Hepatocyte (in vitro differentiated cells): ENCODE results near the gene FIZ1. TPM values are rescaled to one million over a fixed set of nuclear protein-coding genes. Genes with fewer than 3 reads are reported as not detected.

Source experiments
- DNase-seq: peaks from one replicate; pipeline ENCODE4 v3.0.0-alpha.2; 2016; ENCODE audit warnings: low spot score
- H2AFZ ChIP-seq: fragments of 200-600 bp; sonication (generic); 2 replicates; pipeline ENCODE4 v1.6.0; 2016; ENCODE audit warnings: antibody characterized with exemption, mild to moderate bottlenecking
- H3K27ac ChIP-seq: fragments of 200-600 bp; sonication (generic); 2 replicates; pipeline ENCODE4 v1.5.1; 2016; ENCODE audit warnings: mild to moderate bottlenecking
- H3K27me3 ChIP-seq: fragments of 200-600 bp; sonication (generic); 2 replicates; pipeline ENCODE4 v1.6.1; 2016
- H3K36me3 ChIP-seq: fragments of 200-600 bp; sonication (generic); replicated peaks from 2 replicates; pipeline ENCODE4 v1.5.1; 2016; ENCODE audit warnings: low read depth; ENCODE audit not compliant: insufficient read depth
- H3K4me1 ChIP-seq: fragments of 200-600 bp; sonication (generic); 2 replicates; pipeline ENCODE4 v1.5.1; 2016; ENCODE audit warnings: mild to moderate bottlenecking, moderate library complexity; ENCODE audit not compliant: insufficient read depth
- H3K4me2 ChIP-seq: fragments of 200-600 bp; sonication (generic); 2 replicates; pipeline ENCODE4 v1.6.0; 2016
- H3K4me3 ChIP-seq: fragments of 200-600 bp; sonication (generic); 2 replicates; pipeline ENCODE4 v1.5.1; 2016; ENCODE audit warnings: mild to moderate bottlenecking
- H3K79me2 ChIP-seq: fragments of 200-600 bp; sonication (generic); 2 replicates; pipeline ENCODE4 v1.6.0; 2017; ENCODE audit warnings: mild to moderate bottlenecking
- H3K9me2 ChIP-seq: fragments of 200-600 bp; sonication (generic); replicated peaks from 2 replicates; pipeline ENCODE4 v1.6.0; 2017; ENCODE audit warnings: mild to moderate bottlenecking; ENCODE audit not compliant: insufficient read depth
- H3K9me3 ChIP-seq: fragments of 200-600 bp; sonication (generic); 2 replicates; pipeline ENCODE4 v1.5.1; 2016; ENCODE audit warnings: low read depth, mild to moderate bottlenecking
- H4K20me1 ChIP-seq: fragments of 200-600 bp; sonication (generic); 2 replicates; pipeline ENCODE4 v1.6.0; 2016; ENCODE audit warnings: mild to moderate bottlenecking; ENCODE audit not compliant: insufficient read depth, poor library complexity, severe bottlenecking
- EZH2 ChIP-seq: fragments of 200-600 bp; sonication (generic); IDR thresholded peaks from 2 replicates; pipeline ENCODE4 v1.6.1; 2016; ENCODE audit warnings: antibody characterized with exemption, mild to moderate bottlenecking, borderline replicate concordance
- EZH2phosphoT487 ChIP-seq: fragments of 200-600 bp; sonication (generic); IDR thresholded peaks from one replicate; pipeline ENCODE4 v1.6.1; 2018; ENCODE audit warnings: antibody characterized with exemption, mild to moderate bottlenecking, low read depth, moderate library complexity; ENCODE audit not compliant: unreplicated experiment, severe bottlenecking
- WGBS: methylation state at CpG from one replicate; pipeline ENCODE4 v1.1.6; 2016; ENCODE audit warnings: low lambda C conversion rate; ENCODE audit errors: missing lambda C conversion rate; 5-methylcytosine and 5-hydroxymethylcytosine counted together
- polyA plus RNA-seq: library from polyadenylated mRNA; unstranded; fragments of >200 nt; fragmentation: Nextera tagmentation; extraction: Ambion mirVana; gene quantifications from 2 replicates; pipeline ENCODE4 v1.2.1, GENCODE V29; 2016
- total RNA-seq: library from RNA; depleted of rRNA; stranded (reverse); fragments of >200 nt; gene quantifications from 2 replicates; pipeline ENCODE4 v1.2.3, GENCODE V29; 2014
- TF ChIP-seq, protein P1 (sequence below): fragments of 200-600 bp; sonication (generic); IDR thresholded peaks from 2 replicates; pipeline ENCODE4 v1.5.1; 2016; ENCODE audit warnings: antibody characterized with exemption, mild to moderate bottlenecking; ENCODE audit not compliant: poor library complexity

FIZ1 gene
- total and polyA plus RNA-seq, 2 experiments from 2014 or later = 3.8 to 16.4 TPM

DNA sequence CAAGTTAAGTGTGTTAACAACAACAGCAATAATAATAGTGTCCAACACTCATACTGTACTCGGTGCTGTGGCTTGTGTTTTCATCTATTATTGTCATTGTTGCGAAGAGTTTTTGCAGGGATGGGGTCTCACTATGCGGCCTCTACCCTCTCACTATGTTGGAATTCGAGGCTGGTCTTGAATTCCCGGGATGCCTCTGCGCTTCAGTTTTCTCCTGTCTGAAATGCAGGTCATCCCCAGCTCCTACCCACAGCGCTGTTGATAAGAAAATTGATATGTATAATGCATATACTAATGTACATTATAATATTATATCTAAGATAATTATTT lies 49.0 kb downstream of the FIZ1 start:
- peak overlapping the region; percentile 72 for H3K4me2 ChIP-seq
- H3K27me3 ChIP-seq = no peaks in the 10 kb centered on the region
- H3K4me1 ChIP-seq = peaks cover 12% of the 10 kb centered on the region
- no peaks in the 10 kb centered on the region for H3K36me3 ChIP-seq
- no peaks in the 10 kb centered on the region for H3K9me3 ChIP-seq
- TF ChIP-seq, protein P1, sequence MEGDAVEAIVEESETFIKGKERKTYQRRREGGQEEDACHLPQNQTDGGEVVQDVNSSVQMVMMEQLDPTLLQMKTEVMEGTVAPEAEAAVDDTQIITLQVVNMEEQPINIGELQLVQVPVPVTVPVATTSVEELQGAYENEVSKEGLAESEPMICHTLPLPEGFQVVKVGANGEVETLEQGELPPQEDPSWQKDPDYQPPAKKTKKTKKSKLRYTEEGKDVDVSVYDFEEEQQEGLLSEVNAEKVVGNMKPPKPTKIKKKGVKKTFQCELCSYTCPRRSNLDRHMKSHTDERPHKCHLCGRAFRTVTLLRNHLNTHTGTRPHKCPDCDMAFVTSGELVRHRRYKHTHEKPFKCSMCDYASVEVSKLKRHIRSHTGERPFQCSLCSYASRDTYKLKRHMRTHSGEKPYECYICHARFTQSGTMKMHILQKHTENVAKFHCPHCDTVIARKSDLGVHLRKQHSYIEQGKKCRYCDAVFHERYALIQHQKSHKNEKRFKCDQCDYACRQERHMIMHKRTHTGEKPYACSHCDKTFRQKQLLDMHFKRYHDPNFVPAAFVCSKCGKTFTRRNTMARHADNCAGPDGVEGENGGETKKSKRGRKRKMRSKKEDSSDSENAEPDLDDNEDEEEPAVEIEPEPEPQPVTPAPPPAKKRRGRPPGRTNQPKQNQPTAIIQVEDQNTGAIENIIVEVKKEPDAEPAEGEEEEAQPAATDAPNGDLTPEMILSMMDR = no peak
- TF ChIP-seq EZH2phosphoT487 = no peak
- TF ChIP-seq EZH2 = no peak
- no peak overlapping the region for H3K4me3 ChIP-seq
- H4K20me1 ChIP-seq = no peaks in the 10 kb centered on the region
- no peak for DNase-seq
- peak overlapping the region; percentile 85 for H3K27ac ChIP-seq
- 38% methylated on average over 7 of the region's 7 CpGs for WGBS
- no peaks in the 10 kb centered on the region for H3K79me2 ChIP-seq
- H2AFZ ChIP-seq = peak overlapping the region; percentile 13
- no peaks in the 10 kb centered on the region for H3K9me2 ChIP-seq

DNA sequence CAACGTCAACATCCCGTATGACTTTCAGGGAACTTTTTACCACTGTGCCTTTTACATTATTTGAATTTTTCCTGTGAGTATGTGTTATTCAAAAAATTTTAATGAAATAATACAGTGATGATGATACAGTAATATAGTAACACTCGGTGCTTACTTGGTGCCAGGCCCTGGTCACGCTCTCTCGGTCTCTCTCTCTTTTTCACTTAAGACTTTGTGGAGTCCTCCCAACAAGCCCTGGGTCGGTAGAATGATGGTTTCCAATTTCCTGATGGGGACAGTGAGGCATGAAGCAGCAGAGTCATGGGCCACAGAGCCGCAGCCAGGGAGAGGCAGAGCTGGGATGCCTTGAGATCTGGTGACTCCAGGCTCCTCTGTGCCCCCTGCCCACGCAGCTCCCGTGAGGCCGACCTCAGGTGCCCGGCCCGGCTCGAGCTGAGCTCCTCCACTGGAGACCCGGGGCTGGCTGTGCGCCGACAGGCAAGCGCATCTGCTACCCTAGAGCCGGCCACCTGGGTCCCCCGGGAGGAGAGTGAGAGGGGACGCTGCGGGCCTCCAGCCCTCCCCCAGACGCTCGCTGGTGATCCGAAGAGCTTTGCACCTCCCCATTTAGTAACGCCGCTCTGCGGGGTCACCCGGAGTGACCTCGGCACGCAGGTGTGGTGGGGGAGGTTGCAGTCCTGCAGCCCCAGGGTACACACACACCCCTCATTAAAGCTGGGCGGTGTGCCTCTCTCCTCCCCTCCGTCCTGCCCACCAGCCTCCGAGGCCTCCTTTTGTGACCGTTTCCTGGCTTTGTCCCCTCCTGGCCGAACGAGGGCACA lies 49.6 kb downstream of the FIZ1 start:
- H3K27ac ChIP-seq = peak overlapping the region; percentile 85
- peak; percentile 61 for DNase-seq

DNA sequence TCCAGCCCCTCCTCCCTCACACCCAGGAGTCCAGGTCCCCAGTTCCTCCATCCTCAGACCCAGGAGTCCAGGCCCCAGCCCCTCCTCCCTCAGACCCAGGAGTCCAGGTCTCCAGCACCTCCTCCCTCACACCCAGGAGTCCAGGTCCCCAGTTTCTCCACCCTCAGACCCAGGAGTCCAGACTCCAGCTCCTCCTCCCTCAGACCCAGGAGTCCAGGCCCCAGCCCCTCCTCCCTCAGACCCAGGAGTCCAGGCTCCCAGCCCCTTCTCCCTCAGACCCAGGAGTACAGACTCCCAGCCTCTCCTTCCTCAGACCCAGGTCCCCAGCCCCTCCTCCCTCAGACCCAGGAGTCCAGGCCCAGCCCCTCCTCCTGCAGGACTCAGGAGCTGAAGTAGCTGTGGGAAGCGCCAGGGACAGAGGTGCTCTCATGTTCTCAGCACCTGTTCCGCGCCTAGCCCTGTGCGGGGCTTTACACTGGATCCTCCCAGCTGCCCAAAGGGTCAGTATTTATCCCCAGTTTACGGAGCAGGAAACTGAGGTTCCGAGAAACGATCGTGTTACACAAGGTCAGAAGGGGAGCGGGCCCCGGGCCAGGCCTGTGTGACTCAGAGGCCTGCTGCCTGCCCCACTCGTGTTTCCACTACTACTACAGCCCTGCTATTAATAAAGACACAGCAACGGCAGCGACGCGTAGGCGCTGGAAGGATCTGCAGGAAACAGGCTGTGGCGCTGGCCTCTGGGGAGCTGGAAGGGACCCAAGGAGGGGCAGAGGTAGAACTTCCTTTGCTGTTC lies 52.3 kb downstream of the FIZ1 start:
- Histone ChIP-seq H3K4me1 (no peaks in the 10 kb centered on the region), H3K4me2 (no peak overlapping the region), H3K27ac (peak overlapping the region; percentile 33), H3K4me3 (no peak overlapping the region), H2AFZ (no peak overlapping the region), H3K27me3 (no peaks in the 10 kb centered on the region), H3K9me2 (no peaks in the 10 kb centered on the region), H4K20me1 (no peaks in the 10 kb centered on the region), H3K36me3 (no peaks in the 10 kb centered on the region), H3K9me3 (no peaks in the 10 kb centered on the region), H3K79me2 (no peaks in the 10 kb centered on the region)
- TF ChIP-seq EZH2phosphoT487 (no peak), EZH2 (no peak)
- TF ChIP-seq, protein P1 = no peak
- 67% methylated on average over 17 of the region's 17 CpGs for WGBS
- peak; percentile 43 for DNase-seq

More for the DNA sequence above, 49.6 kb downstream of the FIZ1 start:
- Histone ChIP-seq H3K9me3 (no peaks in the 10 kb centered on the region), H3K9me2 (no peaks in the 10 kb centered on the region), H4K20me1 (no peaks in the 10 kb centered on the region), H3K4me1 (peaks cover 12% of the 10 kb centered on the region), H3K27me3 (no peaks in the 10 kb centered on the region), H3K79me2 (no peaks in the 10 kb centered on the region), H3K4me2 (peak overlapping the region; percentile 72), H2AFZ (peak overlapping the region; percentile 13), H3K4me3 (no peak overlapping the region), H3K36me3 (no peaks in the 10 kb centered on the region)
- 16% methylated on average over 36 of the region's 36 CpGs for WGBS
- TF ChIP-seq EZH2phosphoT487 = no peak
- TF ChIP-seq, protein P1 = no peak
- TF ChIP-seq EZH2 = no peak
